Neural cell (in vitro differentiated cells): ENCODE measurements around the gene PRKACB. TPM values are rescaled to one million over a fixed set of nuclear protein-coding genes. Genes with fewer than 3 reads are reported as not detected.

Experiments
- H2AFZ ChIP-seq: fragments of 200-600, 300-800 bp; sonication (generic), shearing (Covaris generic); 2 replicates; pipeline ENCODE4 v1.6.0; 2014; ENCODE audit warnings: low read depth, mild to moderate bottlenecking, antibody characterized with exemption, low read length, moderate library complexity
- H3F3A ChIP-seq: fragments of 200-600 bp; shearing (Covaris generic); 2 replicates; pipeline ENCODE4 v1.6.1; 2016; ENCODE audit warnings: mild to moderate bottlenecking, moderate library complexity, mixed read lengths, antibody characterized with exemption, low read length; ENCODE audit not compliant: insufficient read depth, poor library complexity, severe bottlenecking
- H3K27ac ChIP-seq: fragments of 200-600, 300-800 bp; sonication (generic), shearing (Covaris generic); 2 replicates; pipeline ENCODE4 v1.5.1; 2014; ENCODE audit warnings: mild to moderate bottlenecking, low read length, moderate library complexity
- H3K27me3 ChIP-seq: fragments of 300-800, 200-600 bp; sonication (generic), shearing (Covaris generic); 2 replicates; pipeline ENCODE4 v1.6.0; 2014; ENCODE audit warnings: mild to moderate bottlenecking, low read depth, low read length, moderate library complexity; ENCODE audit not compliant: insufficient read depth
- H3K36me3 ChIP-seq: fragments of 300-800, 200-600 bp; sonication (generic), shearing (Covaris generic); 2 replicates; pipeline ENCODE4 v1.5.1; 2014; ENCODE audit warnings: mild to moderate bottlenecking, antibody characterized with exemption, low read length, moderate library complexity; ENCODE audit not compliant: insufficient read depth
- H3K4me2 ChIP-seq: fragments of 300-800, 200-600 bp; sonication (generic), shearing (Covaris generic); 2 replicates; pipeline ENCODE4 v1.6.0; 2014; ENCODE audit warnings: mild to moderate bottlenecking, low read length
- H3K4me3 ChIP-seq: fragments of 300-800, 200-600 bp; sonication (generic), shearing (Covaris generic); 2 replicates; pipeline ENCODE4 v1.5.1; 2014; ENCODE audit warnings: mild to moderate bottlenecking, low read length, moderate library complexity
- H3K79me2 ChIP-seq: fragments of 200-600 bp; shearing (Covaris generic); replicated peaks from 2 replicates; pipeline ENCODE4 v1.6.0; 2014; ENCODE audit warnings: mild to moderate bottlenecking, low read length, moderate library complexity; ENCODE audit not compliant: insufficient read depth
- H3K9ac ChIP-seq: fragments of 300-800, 200-600 bp; sonication (generic), shearing (Covaris generic); 2 replicates; pipeline ENCODE4 v1.6.1; 2016; ENCODE audit warnings: mild to moderate bottlenecking, low read length, mixed read lengths
- H3K9me2 ChIP-seq: fragments of 200-600 bp; shearing (Covaris generic); 2 replicates; pipeline ENCODE4 v1.6.1; 2016; ENCODE audit warnings: mild to moderate bottlenecking, low read length, mixed read lengths; ENCODE audit not compliant: insufficient read depth
- H3K9me3 ChIP-seq: fragments of 200-600, 300-800 bp; sonication (generic), shearing (Covaris generic); 2 replicates; pipeline ENCODE4 v1.6.1; 2016; ENCODE audit warnings: mild to moderate bottlenecking, mixed run types, low read length, moderate library complexity, mixed read lengths
- H4K20me1 ChIP-seq: fragments of 200-600 bp; shearing (Covaris generic); 2 replicates; pipeline ENCODE4 v1.6.1; 2016; ENCODE audit warnings: mild to moderate bottlenecking, mixed run types; ENCODE audit not compliant: insufficient read depth
- CTCF ChIP-seq: fragments of 450-650 bp; IDR thresholded peaks from 2 replicates; pipeline ENCODE4 v1.5.1; 2014; ENCODE audit warnings: antibody characterized with exemption, mild to moderate bottlenecking, moderate library complexity; ENCODE audit not compliant: poor library complexity, severe bottlenecking
- EP300 ChIP-seq: fragments of 450-650 bp; conservative IDR thresholded peaks from 2 replicates; pipeline ENCODE4 v1.6.1; 2014; ENCODE audit warnings: antibody characterized with exemption, mild to moderate bottlenecking, moderate library complexity; ENCODE audit not compliant: poor library complexity, severe bottlenecking
- EZH2 ChIP-seq: fragments of 200-600, 300-800 bp; shearing (Covaris generic), sonication (generic); IDR thresholded peaks from 2 replicates; pipeline ENCODE4 v1.6.1; 2014; ENCODE audit warnings: antibody characterized with exemption, low read length, borderline replicate concordance, mild to moderate bottlenecking; ENCODE audit not compliant: insufficient read depth, poor library complexity, severe bottlenecking
- MXI1 ChIP-seq: fragments of 450-650 bp; conservative IDR thresholded peaks from 2 replicates; pipeline ENCODE4 v1.6.1; 2014; ENCODE audit warnings: antibody characterized with exemption, mild to moderate bottlenecking; ENCODE audit not compliant: poor library complexity, severe bottlenecking
- POLR2AphosphoS5 ChIP-seq: IDR thresholded peaks from 2 replicates; pipeline ENCODE4 v1.6.1; 2012
- RAD21 ChIP-seq: fragments of 450-650 bp; conservative IDR thresholded peaks from 2 replicates; pipeline ENCODE4 v1.6.1; 2014; ENCODE audit warnings: antibody characterized with exemption, mild to moderate bottlenecking, moderate library complexity
- REST ChIP-seq: IDR thresholded peaks from 2 replicates; pipeline ENCODE4 v1.6.1; 2012; ENCODE audit warnings: borderline replicate concordance
- SMC3 ChIP-seq: fragments of 450-650 bp; conservative IDR thresholded peaks from 2 replicates; pipeline ENCODE4 v1.6.1; 2014; ENCODE audit warnings: antibody characterized with exemption, mild to moderate bottlenecking, moderate library complexity; ENCODE audit not compliant: poor library complexity
- TAF1 ChIP-seq: IDR thresholded peaks from 2 replicates; pipeline ENCODE4 v1.6.1; 2012; ENCODE audit warnings: low read depth
- polyA plus RNA-seq: library from polyadenylated mRNA; depleted of rRNA; stranded (reverse); fragments of >200 nt; gene quantifications from 2 replicates; pipeline ENCODE4 v1.2.3, GENCODE V29; 2014

PRKACB gene
- polyA plus RNA-seq, 1 donor from 2014 or later = 979 TPM

GRCh38 chr1:84166797-84167196, 22.7 kb downstream of the PRKACB start:
- H3K27ac ChIP-seq = peak overlapping the region; percentile 97
- H3K9ac ChIP-seq = peak overlapping the region; percentile 78
- no peaks in the 10 kb centered on the region for H3K36me3 ChIP-seq
- no peaks in the 10 kb centered on the region for H3K9me2 ChIP-seq
- H3K4me3 ChIP-seq = peak overlapping the region; percentile 71
- peaks cover 91% of the 10 kb centered on the region for H3K79me2 ChIP-seq
- H3K9me3 ChIP-seq = no peaks in the 10 kb centered on the region
- TF ChIP-seq RAD21 (no peak), REST (peak; percentile 43)
- peaks cover 9% of the 10 kb centered on the region for H3F3A ChIP-seq
- no peaks in the 10 kb centered on the region for H4K20me1 ChIP-seq
- H2AFZ ChIP-seq = no peak overlapping the region
- no peaks in the 10 kb centered on the region for H3K27me3 ChIP-seq
- H3K4me2 ChIP-seq = peak overlapping the region; percentile 74

- peaks cover 7% of the 10 kb centered on the region for H3F3A ChIP-seq
- H3K9ac ChIP-seq = peak overlapping the region; percentile 33
- H3K79me2 ChIP-seq = peaks cover 91% of the 10 kb centered on the region
- no peaks in the 10 kb centered on the region for H3K9me2 ChIP-seq
- H3K4me2 ChIP-seq = peak overlapping the region; percentile 74
- no peaks in the 10 kb centered on the region for H3K9me3 ChIP-seq
- H2AFZ ChIP-seq = no peak overlapping the region
- no peak for TF ChIP-seq POLR2AphosphoS5
- no peak for TF ChIP-seq REST
- no peak for TF ChIP-seq TAF1
- no peaks in the 10 kb centered on the region for H4K20me1 ChIP-seq
- peak overlapping the region; percentile 97 for H3K27ac ChIP-seq
- H3K36me3 ChIP-seq = no peaks in the 10 kb centered on the region
- no peaks in the 10 kb centered on the region for H3K27me3 ChIP-seq
- H3K4me3 ChIP-seq = peak overlapping the region; percentile 71
These were observed 24.7 kb downstream of the PRKACB start for GRCh38 chr1:84168783-84169182.

- TF ChIP-seq SMC3 = no peak
- no peak for TF ChIP-seq POLR2AphosphoS5
- no peak for TF ChIP-seq MXI1
- TF ChIP-seq EZH2 = no peak
- no peak for TF ChIP-seq RAD21
- TF ChIP-seq CTCF = no peak
- TF ChIP-seq TAF1 = no peak
- TF ChIP-seq EP300 = no peak
- Histone ChIP-seq H3K27ac (peak overlapping the region; percentile 97), H3F3A (peaks cover 4% of the 10 kb centered on the region), H3K36me3 (no peaks in the 10 kb centered on the region), H3K4me2 (peak overlapping the region; percentile 74), H3K79me2 (peaks cover 100% of the 10 kb centered on the region), H3K27me3 (no peaks in the 10 kb centered on the region), H3K9me3 (no peaks in the 10 kb centered on the region), H3K9ac (peak overlapping the region; percentile 33), H3K4me3 (peak overlapping the region; percentile 71), H2AFZ (no peak overlapping the region), H3K9me2 (no peaks in the 10 kb centered on the region), H4K20me1 (no peaks in the 10 kb centered on the region)
These were observed 26.1 kb downstream of the PRKACB start for GRCh38 chr1:84170171-84170570.
